RCC 7860 (cell line): ENCODE data around the gene DDX49.

Experiments used
- DNase-seq: peaks from one replicate; pipeline ENCODE4 v3.0.0-alpha.2; 2015; ENCODE audit warnings: low spot score
- FAIRE-seq: peaks from 2 replicates; lab custom pipeline; 2012; peaks lifted over from hg19 to GRCh38; lab: Jason Lieb, UNC

Gene DDX49

GRCh38 chr19:18967358-18968146 lies 48.0 kb downstream of the DDX49 start:
- FAIRE-seq, result peak; percentile 63
- DNase-seq, result peak; percentile 73

- no peak for DNase-seq
- no peak for FAIRE-seq
These were observed 50.6 kb downstream of the DDX49 start for GRCh38 chr19:18969931-18970659.

GRCh38 chr19:18972301-18972811 lies 52.8 kb downstream of the DDX49 start:
- FAIRE-seq (no peak), DNase-seq (peak; percentile 15)

GRCh38 chr19:18972851-18973250 lies 53.3 kb downstream of the DDX49 start:
- DNase-seq (no peak), FAIRE-seq (no peak)

- peak; percentile 57 for DNase-seq
These were observed 55.5 kb downstream of the DDX49 start for GRCh38 chr19:18975011-18975410.

GRCh38 chr19:18975869-18976268 lies 56.4 kb downstream of the DDX49 start:
- DNase-seq (no peak), FAIRE-seq (no peak)

More at GRCh38 chr19:18975011-18975410, 55.5 kb downstream of the DDX49 start:
- FAIRE-seq, result peak; percentile 55
